ENCODE results near the gene SIPA1L3. TPM values are rescaled to one million over a fixed set of nuclear protein-coding genes. Genes with fewer than 3 reads are reported as not detected.

SIPA1L3 gene
- total and polyA plus RNA-seq, 2 experiments from 2014 or later: 15.7 to 54.1 TPM

DNA sequence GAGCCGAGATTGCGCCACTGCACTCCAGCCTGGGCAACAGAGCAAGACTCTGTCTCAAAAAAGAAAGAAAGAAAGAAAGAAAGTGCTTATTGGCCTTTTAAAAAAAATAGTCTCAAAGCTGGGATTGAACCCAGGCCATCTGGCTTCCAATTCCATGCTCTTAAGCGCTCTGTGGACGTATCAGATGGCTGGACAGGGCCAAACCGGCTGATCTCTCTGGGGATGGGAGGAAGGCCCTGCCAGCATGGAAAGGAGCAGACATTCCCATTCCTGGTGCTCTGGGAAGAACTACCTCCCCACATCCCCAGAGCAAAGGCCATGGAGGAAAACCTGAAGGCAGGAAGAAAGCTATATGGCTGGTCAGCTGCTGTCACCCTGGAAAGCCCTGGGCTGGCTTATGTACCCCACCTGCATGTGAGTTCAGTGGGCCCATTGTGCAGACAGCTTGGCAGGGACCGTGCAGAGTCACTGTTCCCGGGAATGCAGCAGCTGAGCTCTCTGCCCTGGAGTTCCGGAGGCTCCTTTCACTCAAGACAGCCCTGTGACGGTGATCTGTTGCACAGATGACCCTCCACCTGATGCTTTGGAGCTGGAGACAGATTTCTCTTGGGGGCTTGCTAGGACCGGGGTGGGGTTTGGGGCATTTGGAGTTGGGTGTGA is 84.3 kb downstream of the SIPA1L3 start (continued):
- no peak for TF ChIP-seq NANOG (IDR thresholded peaks at IDR 0.05; ENCODE audit: borderline replicate concordance)

DNA sequence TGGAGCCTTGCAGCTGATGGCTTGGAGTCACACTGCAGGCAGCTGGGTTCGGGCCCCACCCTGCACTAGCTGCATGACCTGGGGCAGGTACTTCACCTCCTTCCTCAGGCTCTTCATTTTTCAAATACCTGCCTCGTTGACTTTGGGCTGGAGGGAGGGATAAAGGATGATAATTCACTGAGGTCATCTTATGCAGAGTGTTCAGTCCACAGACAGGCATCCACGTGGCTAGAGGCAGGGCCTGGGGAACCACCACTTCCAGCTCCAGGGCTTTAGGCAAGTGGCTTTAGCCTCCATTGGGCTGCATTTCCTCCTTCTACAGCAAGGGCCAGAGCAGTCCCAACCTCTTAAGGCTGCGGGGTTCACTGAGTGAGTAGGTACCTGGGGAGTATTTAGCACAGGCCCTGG is 84.8 kb downstream of the SIPA1L3 start:
- Histone ChIP-seq H3K27me3 (ENCODE audit: insufficient read depth) (no peaks in the 10 kb centered on the region), H3K4me2 (no peak overlapping the region), H3K79me2 (replicated peaks; ENCODE audit: insufficient read depth) (peaks cover 42% of the 10 kb centered on the region), H3K27ac (ENCODE audit: low read depth) (0 out of 2 replicates have a peak overlapping the region, but pooled peaks have one; percentile 63), H3K4me1 (ENCODE audit: insufficient read depth) (peaks cover 49% of the 10 kb centered on the region), H3K4me3 (no peak overlapping the region), H3F3A (replicated peaks; ENCODE audit: low read depth) (peaks cover 18% of the 10 kb centered on the region), H3K36me3 (ENCODE audit: insufficient read depth) (no peaks in the 10 kb centered on the region), H3K9me2 (ENCODE audit: insufficient read depth) (0 out of 2 replicates have a peak, but pooled peaks cover 5% of the 10 kb centered on the region), H4K20me1 (replicated peaks; ENCODE audit: insufficient read depth) (no peaks in the 10 kb centered on the region; the same call in 1 of the 2 replicates), H2AFZ (no peak overlapping the region)
- peaks cover 61% of the 10 kb centered on the region for H3K4me1 Mint-ChIP-seq
- DNase-seq (ENCODE audit: low spot score) (no peak), ATAC-seq (no peak)
- H3K4me3 Mint-ChIP-seq: no peak overlapping the region
- no peak for TF ChIP-seq JUNB (IDR thresholded peaks at IDR 0.05; ENCODE audit: unreplicated experiment)
- peaks cover 8% of the 10 kb centered on the region for H3K36me3 Mint-ChIP-seq (ENCODE audit: low read depth)
- peaks cover 3% of the 10 kb centered on the region; the same call in 2 of the 3 replicates for H3K9me3 Mint-ChIP-seq
- H3K27ac Mint-ChIP-seq: no peak overlapping the region
- H3K27me3 Mint-ChIP-seq (ENCODE audit: insufficient read depth, low read depth, poor library complexity): peaks cover 14% of the 10 kb centered on the region

DNA sequence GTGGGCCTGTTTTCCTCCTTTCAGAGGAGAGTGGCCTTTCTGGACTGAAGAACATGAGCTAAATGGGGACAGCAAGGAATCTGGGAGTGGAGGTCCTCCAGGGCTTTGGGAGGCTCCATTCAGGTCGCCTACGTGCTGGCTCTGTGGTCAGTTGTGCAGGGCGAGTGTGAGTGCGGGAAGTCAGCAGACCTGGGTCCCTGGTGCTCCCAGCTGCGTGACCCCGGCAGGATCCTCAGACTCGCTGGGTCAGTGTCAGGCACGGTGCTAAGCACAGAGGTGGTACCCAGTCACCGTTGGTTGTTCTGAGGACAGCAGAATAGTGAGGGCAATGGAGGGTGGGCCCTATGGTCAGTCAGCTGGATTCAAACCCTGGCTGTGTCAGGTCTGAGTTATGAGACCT is 85.8 kb downstream of the SIPA1L3 start:
- Mint-ChIP-seq H3K9me3 (peaks cover 3% of the 10 kb centered on the region; the same call in 2 of the 3 replicates), H3K27ac (no peak overlapping the region), H3K4me3 (no peak overlapping the region), H3K4me1 (peaks cover 53% of the 10 kb centered on the region), H3K36me3 (ENCODE audit: low read depth) (peaks cover 8% of the 10 kb centered on the region), H3K27me3 (ENCODE audit: insufficient read depth, low read depth, poor library complexity) (peaks cover 13% of the 10 kb centered on the region)
- no peak overlapping the region for H3K27ac ChIP-seq (ENCODE audit: low read depth)
- H2AFZ ChIP-seq: no peak overlapping the region
- peaks cover 41% of the 10 kb centered on the region for H3K4me1 ChIP-seq (ENCODE audit: insufficient read depth)
- no peaks in the 10 kb centered on the region; the same call in 1 of the 2 replicates for H4K20me1 ChIP-seq (replicated peaks; ENCODE audit: insufficient read depth)
- H3F3A ChIP-seq (replicated peaks; ENCODE audit: low read depth): peaks cover 15% of the 10 kb centered on the region
- H3K27me3 ChIP-seq (ENCODE audit: insufficient read depth): no peaks in the 10 kb centered on the region
- H3K9me2 ChIP-seq (ENCODE audit: insufficient read depth): 0 out of 2 replicates have a peak, but pooled peaks cover 5% of the 10 kb centered on the region
- H3K36me3 ChIP-seq (ENCODE audit: insufficient read depth): no peaks in the 10 kb centered on the region
- DNase-seq (ENCODE audit: low spot score) (no peak), ATAC-seq (no peak)
- peaks cover 38% of the 10 kb centered on the region for H3K79me2 ChIP-seq (replicated peaks; ENCODE audit: insufficient read depth)
- no peak overlapping the region for H3K4me3 ChIP-seq
- no peak overlapping the region for H3K4me2 ChIP-seq
- TF ChIP-seq POLR2AphosphoS5 (IDR thresholded peaks at IDR 0.05; ENCODE audit: low read depth) (no peak), EZH2phosphoT487 (IDR thresholded peaks at IDR 0.05; ENCODE audit: unreplicated experiment) (no peak), NANOG (IDR thresholded peaks at IDR 0.05; ENCODE audit: borderline replicate concordance) (no peak), ZNF331 (CRISPR knock-in tag; IDR thresholded peaks at IDR 0.05; ENCODE audit: low read depth) (no peak), CREB1 (CRISPR knock-in tag; IDR thresholded peaks at IDR 0.05; ENCODE audit: low read depth) (no peak), EZH2 (IDR thresholded peaks at IDR 0.05; ENCODE audit: low read depth, unreplicated experiment) (no peak), JUNB (IDR thresholded peaks at IDR 0.05; ENCODE audit: unreplicated experiment) (no peak), STAT1 (IDR thresholded peaks at IDR 0.05; ENCODE audit: unreplicated experiment) (no peak)
- TF ChIP-seq, protein P1, sequence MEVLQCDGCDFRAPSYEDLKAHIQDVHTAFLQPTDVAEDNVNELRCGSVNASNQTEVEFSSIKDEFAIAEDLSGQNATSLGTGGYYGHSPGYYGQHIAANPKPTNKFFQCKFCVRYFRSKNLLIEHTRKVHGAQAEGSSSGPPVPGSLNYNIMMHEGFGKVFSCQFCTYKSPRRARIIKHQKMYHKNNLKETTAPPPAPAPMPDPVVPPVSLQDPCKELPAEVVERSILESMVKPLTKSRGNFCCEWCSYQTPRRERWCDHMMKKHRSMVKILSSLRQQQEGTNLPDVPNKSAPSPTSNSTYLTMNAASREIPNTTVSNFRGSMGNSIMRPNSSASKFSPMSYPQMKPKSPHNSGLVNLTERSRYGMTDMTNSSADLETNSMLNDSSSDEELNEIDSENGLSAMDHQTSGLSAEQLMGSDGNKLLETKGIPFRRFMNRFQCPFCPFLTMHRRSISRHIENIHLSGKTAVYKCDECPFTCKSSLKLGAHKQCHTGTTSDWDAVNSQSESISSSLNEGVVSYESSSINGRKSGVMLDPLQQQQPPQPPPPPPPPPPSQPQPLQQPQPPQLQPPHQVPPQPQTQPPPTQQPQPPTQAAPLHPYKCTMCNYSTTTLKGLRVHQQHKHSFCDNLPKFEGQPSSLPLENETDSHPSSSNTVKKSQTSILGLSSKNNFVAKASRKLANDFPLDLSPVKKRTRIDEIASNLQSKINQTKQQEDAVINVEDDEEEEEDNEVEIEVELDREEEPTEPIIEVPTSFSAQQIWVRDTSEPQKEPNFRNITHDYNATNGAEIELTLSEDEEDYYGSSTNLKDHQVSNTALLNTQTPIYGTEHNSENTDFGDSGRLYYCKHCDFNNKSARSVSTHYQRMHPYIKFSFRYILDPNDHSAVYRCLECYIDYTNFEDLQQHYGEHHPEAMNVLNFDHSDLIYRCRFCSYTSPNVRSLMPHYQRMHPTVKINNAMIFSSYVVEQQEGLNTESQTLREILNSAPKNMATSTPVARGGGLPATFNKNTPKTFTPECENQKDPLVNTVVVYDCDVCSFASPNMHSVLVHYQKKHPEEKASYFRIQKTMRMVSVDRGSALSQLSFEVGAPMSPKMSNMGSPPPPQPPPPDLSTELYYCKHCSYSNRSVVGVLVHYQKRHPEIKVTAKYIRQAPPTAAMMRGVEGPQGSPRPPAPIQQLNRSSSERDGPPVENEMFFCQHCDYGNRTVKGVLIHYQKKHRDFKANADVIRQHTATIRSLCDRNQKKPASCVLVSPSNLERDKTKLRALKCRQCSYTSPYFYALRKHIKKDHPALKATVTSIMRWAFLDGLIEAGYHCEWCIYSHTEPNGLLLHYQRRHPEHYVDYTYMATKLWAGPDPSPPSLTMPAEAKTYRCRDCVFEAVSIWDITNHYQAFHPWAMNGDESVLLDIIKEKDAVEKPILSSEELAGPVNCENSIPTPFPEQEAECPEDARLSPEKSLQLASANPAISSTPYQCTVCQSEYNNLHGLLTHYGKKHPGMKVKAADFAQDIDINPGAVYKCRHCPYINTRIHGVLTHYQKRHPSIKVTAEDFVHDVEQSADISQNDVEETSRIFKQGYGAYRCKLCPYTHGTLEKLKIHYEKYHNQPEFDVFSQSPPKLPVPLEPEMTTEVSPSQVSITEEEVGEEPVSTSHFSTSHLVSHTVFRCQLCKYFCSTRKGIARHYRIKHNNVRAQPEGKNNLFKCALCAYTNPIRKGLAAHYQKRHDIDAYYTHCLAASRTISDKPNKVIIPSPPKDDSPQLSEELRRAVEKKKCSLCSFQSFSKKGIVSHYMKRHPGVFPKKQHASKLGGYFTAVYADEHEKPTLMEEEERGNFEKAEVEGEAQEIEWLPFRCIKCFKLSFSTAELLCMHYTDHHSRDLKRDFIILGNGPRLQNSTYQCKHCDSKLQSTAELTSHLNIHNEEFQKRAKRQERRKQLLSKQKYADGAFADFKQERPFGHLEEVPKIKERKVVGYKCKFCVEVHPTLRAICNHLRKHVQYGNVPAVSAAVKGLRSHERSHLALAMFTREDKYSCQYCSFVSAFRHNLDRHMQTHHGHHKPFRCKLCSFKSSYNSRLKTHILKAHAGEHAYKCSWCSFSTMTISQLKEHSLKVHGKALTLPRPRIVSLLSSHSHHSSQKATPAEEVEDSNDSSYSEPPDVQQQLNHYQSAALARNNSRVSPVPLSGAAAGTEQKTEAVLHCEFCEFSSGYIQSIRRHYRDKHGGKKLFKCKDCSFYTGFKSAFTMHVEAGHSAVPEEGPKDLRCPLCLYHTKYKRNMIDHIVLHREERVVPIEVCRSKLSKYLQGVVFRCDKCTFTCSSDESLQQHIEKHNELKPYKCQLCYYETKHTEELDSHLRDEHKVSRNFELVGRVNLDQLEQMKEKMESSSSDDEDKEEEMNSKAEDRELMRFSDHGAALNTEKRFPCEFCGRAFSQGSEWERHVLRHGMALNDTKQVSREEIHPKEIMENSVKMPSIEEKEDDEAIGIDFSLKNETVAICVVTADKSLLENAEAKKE (CRISPR knock-in tag; IDR thresholded peaks at IDR 0.05): no peak
- TF ChIP-seq, protein P2, sequence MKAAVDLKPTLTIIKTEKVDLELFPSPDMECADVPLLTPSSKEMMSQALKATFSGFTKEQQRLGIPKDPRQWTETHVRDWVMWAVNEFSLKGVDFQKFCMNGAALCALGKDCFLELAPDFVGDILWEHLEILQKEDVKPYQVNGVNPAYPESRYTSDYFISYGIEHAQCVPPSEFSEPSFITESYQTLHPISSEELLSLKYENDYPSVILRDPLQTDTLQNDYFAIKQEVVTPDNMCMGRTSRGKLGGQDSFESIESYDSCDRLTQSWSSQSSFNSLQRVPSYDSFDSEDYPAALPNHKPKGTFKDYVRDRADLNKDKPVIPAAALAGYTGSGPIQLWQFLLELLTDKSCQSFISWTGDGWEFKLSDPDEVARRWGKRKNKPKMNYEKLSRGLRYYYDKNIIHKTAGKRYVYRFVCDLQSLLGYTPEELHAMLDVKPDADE (IDR thresholded peaks at IDR 0.05): no peak
- TF ChIP-seq, protein P3, sequence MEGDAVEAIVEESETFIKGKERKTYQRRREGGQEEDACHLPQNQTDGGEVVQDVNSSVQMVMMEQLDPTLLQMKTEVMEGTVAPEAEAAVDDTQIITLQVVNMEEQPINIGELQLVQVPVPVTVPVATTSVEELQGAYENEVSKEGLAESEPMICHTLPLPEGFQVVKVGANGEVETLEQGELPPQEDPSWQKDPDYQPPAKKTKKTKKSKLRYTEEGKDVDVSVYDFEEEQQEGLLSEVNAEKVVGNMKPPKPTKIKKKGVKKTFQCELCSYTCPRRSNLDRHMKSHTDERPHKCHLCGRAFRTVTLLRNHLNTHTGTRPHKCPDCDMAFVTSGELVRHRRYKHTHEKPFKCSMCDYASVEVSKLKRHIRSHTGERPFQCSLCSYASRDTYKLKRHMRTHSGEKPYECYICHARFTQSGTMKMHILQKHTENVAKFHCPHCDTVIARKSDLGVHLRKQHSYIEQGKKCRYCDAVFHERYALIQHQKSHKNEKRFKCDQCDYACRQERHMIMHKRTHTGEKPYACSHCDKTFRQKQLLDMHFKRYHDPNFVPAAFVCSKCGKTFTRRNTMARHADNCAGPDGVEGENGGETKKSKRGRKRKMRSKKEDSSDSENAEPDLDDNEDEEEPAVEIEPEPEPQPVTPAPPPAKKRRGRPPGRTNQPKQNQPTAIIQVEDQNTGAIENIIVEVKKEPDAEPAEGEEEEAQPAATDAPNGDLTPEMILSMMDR (conservative IDR thresholded peaks at IDR 0.05; ENCODE audit: low read depth in 2 of 2): no peak

All from GM23338 (cell line).